Natural killer cell (primary cell): Measurements from ENCODE around the gene RAPGEF4. TPM values are rescaled to one million over a fixed set of nuclear protein-coding genes. Genes with fewer than 3 reads are reported as not detected.

Experiments used
- ATAC-seq, 3 donors: fragments of 150-1000 bp in 2 of 3; fragments of 200-7000 bp in 1 of 3; cut with Tn5 transposase; 1 replicate in 1 of 3; 2 replicates in 2 of 3; pipeline ENCODE4 v1.10.0; 2021; ENCODE audit warnings: mild to moderate bottlenecking in 2 of 3, moderate library complexity in 2 of 3
- DNase-seq, 2 donors: peaks; one replicate each; pipeline versions ENCODE4 v3.0.0 to v3.0.0-alpha.2; 2013 to 2021; ENCODE audit warnings: mixed read lengths in 1 of 2
- H3K27ac ChIP-seq: one replicate; pipeline ENCODE4 v1.5.1; 2013; ENCODE audit warnings: mild to moderate bottlenecking, low read length
- H3K27me3 ChIP-seq: one replicate; pipeline ENCODE4 v1.6.1; 2013; ENCODE audit warnings: low read length; ENCODE audit not compliant: control insufficient read depth, insufficient read depth
- H3K36me3 ChIP-seq: one replicate; pipeline ENCODE4 v1.6.1; 2013; ENCODE audit warnings: low read length; ENCODE audit not compliant: control insufficient read depth, insufficient read depth
- H3K4me1 ChIP-seq: one replicate; pipeline ENCODE4 v1.6.1; 2013; ENCODE audit warnings: low read length; ENCODE audit not compliant: control insufficient read depth, insufficient read depth
- H3K4me3 ChIP-seq: one replicate; pipeline ENCODE4 v1.5.1; 2013; ENCODE audit warnings: low read length
- H3K9me3 ChIP-seq: one replicate; pipeline ENCODE4 v1.6.1; 2013; ENCODE audit warnings: low read length; ENCODE audit not compliant: control insufficient read depth, insufficient read depth
- H3K27ac Mint-ChIP-seq, 2 donors: one replicate each; pipeline ENCODE4 v1.8.0; 2022; ENCODE audit warnings: mild to moderate bottlenecking in 2 of 2, mixed read lengths in 2 of 2, moderate library complexity in 1 of 2
- H3K27me3 Mint-ChIP-seq, 2 donors: one replicate each; pipeline ENCODE4 v1.8.0; 2022; ENCODE audit warnings: low read depth in 2 of 2, mixed read lengths in 2 of 2
- H3K36me3 Mint-ChIP-seq: one replicate; pipeline ENCODE4 v1.8.0; 2022; ENCODE audit warnings: mixed read lengths
- H3K4me1 Mint-ChIP-seq, 2 donors: one replicate each; pipeline ENCODE4 v1.8.0; 2022; ENCODE audit warnings: mixed read lengths in 2 of 2
- H3K4me3 Mint-ChIP-seq: one replicate; pipeline ENCODE4 v1.8.0; 2022; ENCODE audit warnings: mild to moderate bottlenecking, moderate library complexity, mixed read lengths
- H3K9me3 Mint-ChIP-seq, 2 donors: one replicate each; pipeline ENCODE4 v1.8.0; 2022; ENCODE audit warnings: mixed read lengths in 2 of 2
- CTCF ChIP-seq: fragments of 200-600 bp; IDR thresholded peaks from one replicate; pipeline ENCODE4 v1.8.0; 2022; ENCODE audit warnings: antibody characterized with exemption
- WGBS: methylation state at CpG from one replicate; pipeline ENCODE4 v1.1.7; 2013; ENCODE audit warnings: missing lambda C conversion rate; ENCODE audit not compliant: insufficient coverage; 5-methylcytosine and 5-hydroxymethylcytosine counted together
- intact Hi-C: fragments of 100-400 bp; cut with micrococcal nuclease; formaldehyde crosslinking; loops from one replicate; pipeline ENCODE4 v1.14.2; 2022
- total RNA-seq, 4 donors: library from RNA; stranded (reverse); fragments of 120-200 nt in 1 of 4; gene quantifications; one replicate each; pipeline versions ENCODE4 v1.2.3 to v1.2.4, GENCODE V29; 2013 to 2022

RAPGEF4 gene
- total RNA-seq, 3 donors from 2014 or later (not counting 1 experiment from before 2014, with no cell fraction given) = 0.50 TPM; not detected in 2

DNA sequence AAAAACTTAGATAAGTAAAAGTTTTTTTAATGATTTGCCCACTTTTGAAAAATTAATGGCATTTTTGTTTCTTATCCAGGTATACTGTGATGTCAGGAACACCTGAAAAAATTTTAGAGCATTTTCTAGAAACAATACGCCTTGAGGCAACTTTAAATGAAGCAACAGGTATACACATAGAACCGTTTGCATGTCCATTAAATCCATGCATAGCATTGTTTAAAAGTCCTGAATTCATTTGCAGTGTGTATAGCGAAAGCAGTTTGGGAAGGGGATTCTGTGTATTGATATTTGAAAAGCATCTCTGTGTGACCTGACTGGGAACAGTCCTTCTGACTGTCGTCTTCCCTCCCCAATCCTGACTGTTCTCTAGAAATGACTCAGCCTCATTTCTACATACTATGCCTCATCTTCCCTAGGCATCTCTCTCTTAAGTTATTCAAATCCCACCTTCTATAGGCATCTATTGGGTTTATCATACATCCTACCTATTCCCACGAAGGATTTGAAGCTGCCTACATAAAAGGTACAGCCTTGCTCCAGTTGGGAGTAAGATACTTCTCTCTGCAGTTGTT is 260.8 kb downstream of the RAPGEF4 start:
- TF ChIP-seq CTCF = no peak
- intact Hi-C loops = no loop called here
- Histone ChIP-seq H3K4me3 (no peak overlapping the region), H3K27ac (no peak overlapping the region), H3K9me3 (no peaks in the 10 kb centered on the region), H3K36me3 (no peaks in the 10 kb centered on the region), H3K27me3 (no peaks in the 10 kb centered on the region), H3K4me1 (no peaks in the 10 kb centered on the region)
- Mint-ChIP-seq H3K27ac (no peak overlapping the region), H3K4me1 (no peaks in the 10 kb centered on the region), H3K36me3 (no peaks in the 10 kb centered on the region), H3K4me3 (no peak overlapping the region), H3K9me3 (no peaks in the 10 kb centered on the region), H3K27me3 (peaks cover 12 to 48% of the 10 kb centered on the region in 2 donors)
- ATAC-seq (no peak), DNase-seq (no peak)
- 78% methylated on average over 3 of the region's 5 CpGs for WGBS

DNA sequence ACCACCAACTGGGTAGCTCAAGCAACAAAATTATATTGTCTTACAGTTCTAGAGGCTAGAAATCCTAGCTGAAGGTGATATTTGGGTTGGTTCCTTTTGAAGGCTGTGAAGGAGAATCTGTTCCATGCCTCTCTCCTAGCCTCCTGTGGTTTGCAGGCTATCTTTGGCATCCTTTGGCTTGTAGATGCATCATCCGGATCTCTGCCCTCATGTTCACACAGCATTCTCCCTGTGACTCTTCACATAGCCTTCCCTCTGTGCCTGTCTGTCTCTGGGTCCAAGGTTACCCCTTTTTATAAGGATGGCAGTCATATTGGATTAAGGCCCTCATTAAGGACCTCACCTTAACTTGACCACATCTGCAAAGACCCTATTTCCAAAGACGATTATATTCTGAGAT is 261.4 kb downstream of the RAPGEF4 start:
- no peak overlapping the region for H3K4me3 ChIP-seq
- no peaks in the 10 kb centered on the region for H3K36me3 Mint-ChIP-seq
- H3K4me1 ChIP-seq = no peaks in the 10 kb centered on the region
- H3K27ac Mint-ChIP-seq = no peak overlapping the region
- H3K4me3 Mint-ChIP-seq = no peak overlapping the region
- WGBS = 92% methylated on average over 1 of the region's 2 CpGs
- no peak for TF ChIP-seq CTCF
- H3K9me3 Mint-ChIP-seq = no peaks in the 10 kb centered on the region
- ATAC-seq = no peak
- H3K4me1 Mint-ChIP-seq = no peaks in the 10 kb centered on the region
- H3K36me3 ChIP-seq = no peaks in the 10 kb centered on the region
- no peak overlapping the region for H3K27ac ChIP-seq
- DNase-seq = no peak
- intact Hi-C loops = no loop called here
- H3K9me3 ChIP-seq = no peaks in the 10 kb centered on the region
- no peaks in the 10 kb centered on the region for H3K27me3 ChIP-seq
- peaks cover 12 to 48% of the 10 kb centered on the region in 2 donors for H3K27me3 Mint-ChIP-seq

DNA sequence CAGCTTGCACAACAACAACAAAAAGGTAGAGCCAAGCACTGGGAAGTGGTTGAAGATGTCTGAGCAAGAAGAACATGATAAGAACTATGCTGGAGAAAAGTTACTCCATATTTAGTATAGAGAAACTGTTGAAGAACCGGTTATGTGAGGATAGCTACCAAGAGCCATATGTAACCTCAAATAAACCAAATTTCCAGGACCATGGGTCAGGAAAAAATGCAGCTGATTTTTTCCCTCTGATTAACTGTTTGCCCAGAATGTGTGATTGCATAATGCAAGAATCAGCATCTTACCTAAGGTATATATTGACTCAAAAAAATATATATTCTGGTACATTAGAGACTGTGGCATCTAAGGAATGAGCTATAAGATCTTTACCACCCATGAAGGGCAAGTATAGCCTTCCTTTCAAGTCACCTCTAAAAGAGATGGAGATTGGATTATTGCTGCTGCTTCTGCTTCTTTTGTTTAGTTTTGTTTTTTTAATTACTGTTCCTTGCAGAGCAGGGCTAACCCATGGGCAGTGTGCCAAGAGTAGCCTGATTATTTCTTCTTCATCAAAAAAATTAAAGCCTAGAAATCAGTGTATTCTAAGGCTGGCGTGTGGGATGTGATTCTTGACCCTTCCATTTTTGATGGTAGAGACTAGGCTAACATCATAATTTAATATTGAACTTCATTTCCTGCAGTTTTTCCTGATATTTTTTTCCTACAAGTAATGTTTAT is 263.1 kb downstream of the RAPGEF4 start:
- no peak overlapping the region for H3K4me3 Mint-ChIP-seq
- no CpG with 5 or more reads among the region's 2 CpGs for WGBS
- Histone ChIP-seq H3K9me3 (no peaks in the 10 kb centered on the region), H3K4me1 (no peaks in the 10 kb centered on the region), H3K4me3 (no peak overlapping the region), H3K27ac (no peak overlapping the region), H3K27me3 (no peaks in the 10 kb centered on the region), H3K36me3 (no peaks in the 10 kb centered on the region)
- no peaks in the 10 kb centered on the region for H3K36me3 Mint-ChIP-seq
- TF ChIP-seq CTCF = no peak
- ATAC-seq (no peak), DNase-seq (no peak)
- no peaks in the 10 kb centered on the region for H3K4me1 Mint-ChIP-seq
- no peak overlapping the region for H3K27ac Mint-ChIP-seq
- intact Hi-C loops = no loop called here
- peaks cover 15 to 52% of the 10 kb centered on the region in 2 donors for H3K27me3 Mint-ChIP-seq
- H3K9me3 Mint-ChIP-seq = no peaks in the 10 kb centered on the region
